Measurements from ENCODE around the gene PPIL6. TPM values are rescaled to one million over a fixed set of nuclear protein-coding genes. Genes with fewer than 3 reads are reported as not detected.

The PPIL6 gene
- total and polyA plus RNA-seq, 7 donors: 1.1 to 3.9 (median 2.2) TPM

DNA sequence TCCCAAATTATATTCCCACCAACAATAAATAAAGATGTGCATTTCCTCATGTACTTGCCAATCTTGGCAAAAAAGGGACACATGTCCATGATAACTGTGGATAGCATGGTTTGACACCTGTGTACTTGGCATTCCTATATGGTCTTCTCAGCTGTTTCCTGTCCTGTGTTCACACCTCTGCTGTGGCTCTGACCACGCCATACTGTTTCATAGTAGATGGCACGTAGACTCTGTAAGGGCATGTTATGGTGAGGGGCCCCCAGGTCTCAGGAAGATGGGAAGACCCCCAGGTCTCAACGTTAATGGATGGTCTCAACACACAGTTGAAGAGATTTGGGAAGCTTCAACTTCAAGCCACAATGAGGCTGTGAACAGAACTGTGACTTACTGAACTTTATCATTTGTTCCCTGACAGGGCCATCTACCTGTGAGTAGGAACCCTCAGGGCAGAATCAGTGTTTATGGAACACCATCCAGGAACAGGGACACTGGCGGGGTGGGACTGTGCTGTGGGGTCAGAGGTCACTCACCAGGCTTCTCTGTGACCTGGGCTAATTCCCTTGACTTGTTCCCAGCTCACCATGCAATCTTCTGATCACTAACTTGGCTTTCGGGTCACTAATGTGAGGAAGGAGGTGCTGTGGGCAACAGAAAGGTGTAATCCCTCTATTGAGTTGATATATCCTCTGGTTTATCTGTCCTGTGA lies 30.8 kb upstream of the PPIL6 start:
- no peaks in the 10 kb centered on the region for H3K9me3 ChIP-seq
- ATAC-seq (no peak), DNase-seq (no peak)
- TF ChIP-seq, protein P1, sequence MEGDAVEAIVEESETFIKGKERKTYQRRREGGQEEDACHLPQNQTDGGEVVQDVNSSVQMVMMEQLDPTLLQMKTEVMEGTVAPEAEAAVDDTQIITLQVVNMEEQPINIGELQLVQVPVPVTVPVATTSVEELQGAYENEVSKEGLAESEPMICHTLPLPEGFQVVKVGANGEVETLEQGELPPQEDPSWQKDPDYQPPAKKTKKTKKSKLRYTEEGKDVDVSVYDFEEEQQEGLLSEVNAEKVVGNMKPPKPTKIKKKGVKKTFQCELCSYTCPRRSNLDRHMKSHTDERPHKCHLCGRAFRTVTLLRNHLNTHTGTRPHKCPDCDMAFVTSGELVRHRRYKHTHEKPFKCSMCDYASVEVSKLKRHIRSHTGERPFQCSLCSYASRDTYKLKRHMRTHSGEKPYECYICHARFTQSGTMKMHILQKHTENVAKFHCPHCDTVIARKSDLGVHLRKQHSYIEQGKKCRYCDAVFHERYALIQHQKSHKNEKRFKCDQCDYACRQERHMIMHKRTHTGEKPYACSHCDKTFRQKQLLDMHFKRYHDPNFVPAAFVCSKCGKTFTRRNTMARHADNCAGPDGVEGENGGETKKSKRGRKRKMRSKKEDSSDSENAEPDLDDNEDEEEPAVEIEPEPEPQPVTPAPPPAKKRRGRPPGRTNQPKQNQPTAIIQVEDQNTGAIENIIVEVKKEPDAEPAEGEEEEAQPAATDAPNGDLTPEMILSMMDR (IDR thresholded peaks at IDR 0.05): no peak
- no peaks in the 10 kb centered on the region for H3K27me3 ChIP-seq (ENCODE audit: insufficient read depth in 3 of 3, low read length in 2 of 3)
- WGBS, 3 donors: 91 to 98% (median 92%) methylated on average over 5 of the region's 5 CpGs
- H3K4me1 ChIP-seq: peaks cover 3% of the 10 kb centered on the region
- H3K27ac ChIP-seq: no peak overlapping the region
- no peak overlapping the region for H3K4me3 ChIP-seq
- intact Hi-C loops (cut with DNase I): no loop called here
- H3K36me3 ChIP-seq (ENCODE audit: insufficient read depth in 1 of 2, low read depth in 1 of 2): peaks cover 9 to 100% of the 10 kb centered on the region in 2 donors

DNA sequence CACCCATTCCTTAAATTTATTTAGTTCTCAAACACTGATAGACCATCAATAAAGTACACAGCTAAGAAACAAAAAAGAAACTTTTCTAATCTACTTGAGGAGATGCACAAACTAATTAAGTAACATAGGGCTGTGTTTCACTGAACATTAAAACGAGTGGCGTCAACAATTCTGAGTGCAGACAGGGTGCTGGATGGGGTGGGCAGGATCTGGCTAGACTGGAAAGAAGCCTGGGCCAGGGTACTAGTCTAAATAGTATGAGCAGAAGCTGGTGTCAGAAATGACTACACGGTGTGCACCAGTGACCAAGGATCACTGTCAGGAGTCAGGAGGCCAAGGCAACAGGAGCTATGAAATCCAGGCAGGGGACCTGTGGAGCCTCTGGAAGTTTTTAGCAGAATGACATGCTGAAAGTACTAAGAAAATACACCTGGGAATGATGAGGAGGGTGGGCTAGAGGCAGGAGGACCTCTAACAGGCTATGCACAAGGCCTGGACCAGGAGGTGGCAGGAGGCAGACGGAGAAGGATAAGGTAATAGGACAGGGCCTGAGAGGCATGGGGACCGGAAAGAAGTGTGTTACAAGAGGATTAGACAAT lies 29.3 kb upstream of the PPIL6 start:
- 87 to 88% (median 88%) methylated on average over 5 of the region's 5 CpGs for whole genome bisulfite sequencing, 3 donors
- Histone ChIP-seq H3K36me3 (ENCODE audit: insufficient read depth in 1 of 2, low read depth in 1 of 2) (peaks cover 12 to 100% of the 10 kb centered on the region in 2 donors), H3K9me3 (no peaks in the 10 kb centered on the region), H3K4me3 (no peak overlapping the region), H3K4me1 (peaks cover 12% of the 10 kb centered on the region), H3K27me3 (ENCODE audit: insufficient read depth in 3 of 3, low read length in 2 of 3) (no peaks in the 10 kb centered on the region), H3K27ac (no peak overlapping the region)
- intact Hi-C loops (cut with DNase I): no loop called here
- no peak for DNase-seq
- TF ChIP-seq, protein P1 (IDR thresholded peaks at IDR 0.05): no peak
- ATAC-seq: no peak

DNA sequence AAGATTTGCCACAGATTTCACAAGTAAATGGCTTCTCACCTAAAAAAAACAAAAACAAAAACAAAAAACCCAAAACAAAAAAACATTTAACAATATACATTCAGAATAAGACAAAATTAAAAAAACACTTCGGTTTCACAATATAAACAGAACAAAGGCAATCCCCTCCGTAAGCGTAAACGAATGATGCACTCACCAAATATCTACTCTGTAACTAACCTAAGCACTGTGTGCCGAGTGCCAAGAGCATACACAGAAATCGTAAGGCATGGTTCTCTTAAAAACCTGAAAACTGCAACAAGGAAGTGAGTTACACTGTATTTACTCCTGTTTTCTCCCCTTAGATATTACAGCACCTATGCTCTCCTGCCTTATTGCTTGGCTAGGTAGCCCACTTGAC lies 27.3 kb upstream of the PPIL6 start:
- Histone ChIP-seq H3K4me3 (no peak overlapping the region), H3K27me3 (ENCODE audit: insufficient read depth in 3 of 3, low read length in 2 of 3) (no peaks in the 10 kb centered on the region), H3K36me3 (ENCODE audit: insufficient read depth in 1 of 2, low read depth in 1 of 2) (peaks cover 6 to 100% of the 10 kb centered on the region in 2 donors), H3K9me3 (no peaks in the 10 kb centered on the region), H3K4me1 (peaks cover 12% of the 10 kb centered on the region), H3K27ac (no peak overlapping the region)
- DNase-seq (no peak), ATAC-seq (no peak)
- WGBS, 3 donors: 93 to 98% (median 94%) methylated on average over 6 of the region's 6 CpGs
- intact Hi-C loops (cut with DNase I): no loop called here
- TF ChIP-seq, protein P1 (IDR thresholded peaks at IDR 0.05): no peak

DNA sequence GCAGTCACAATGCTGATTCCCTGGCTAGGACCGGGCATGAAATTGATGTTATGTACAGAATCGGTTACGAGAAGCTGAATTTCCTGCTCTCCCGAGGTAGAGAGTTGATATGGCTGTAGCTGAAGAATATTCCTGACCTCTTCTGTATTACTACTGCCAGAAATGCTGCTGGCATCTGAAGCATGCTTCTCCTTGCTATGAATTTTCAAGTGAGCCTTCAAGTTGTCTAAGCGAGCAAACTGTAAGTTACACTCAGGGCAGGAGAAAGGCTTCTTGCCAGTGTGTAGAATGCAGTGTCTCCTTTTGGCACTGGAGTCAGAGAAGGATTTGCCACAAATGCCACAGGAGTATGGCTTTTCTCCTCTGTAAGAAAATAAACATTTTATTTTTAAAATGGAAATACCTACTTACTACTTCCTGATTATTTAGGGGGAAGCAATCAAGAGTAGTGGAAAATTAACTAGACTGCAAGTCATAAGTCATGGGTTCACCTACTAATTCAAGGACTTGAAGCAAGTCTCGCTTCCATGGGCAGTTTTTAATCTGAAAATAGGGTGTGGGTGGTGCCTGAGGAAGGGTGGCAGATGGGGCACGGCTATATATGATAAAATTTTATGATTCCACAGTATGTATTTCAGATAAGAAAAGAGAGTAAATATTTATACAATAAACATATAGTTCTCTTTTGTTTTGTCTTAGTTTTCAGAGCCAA lies 25.9 kb upstream of the PPIL6 start:
- H3K4me3 ChIP-seq: no peak overlapping the region
- peaks cover 9 to 95% of the 10 kb centered on the region in 2 donors for H3K36me3 ChIP-seq (ENCODE audit: insufficient read depth in 1 of 2, low read depth in 1 of 2)
- DNase-seq: no peak
- H3K27ac ChIP-seq: peak overlapping the region; percentile 56
- intact Hi-C loops (cut with DNase I): no loop called here
- WGBS, 3 donors: 60 to 82% (median 68%) methylated on average over 7 of the region's 7 CpGs
- TF ChIP-seq, protein P1 (IDR thresholded peaks at IDR 0.05): no peak
- peaks cover 12% of the 10 kb centered on the region for H3K4me1 ChIP-seq
- H3K9me3 ChIP-seq: no peaks in the 10 kb centered on the region
- no peaks in the 10 kb centered on the region for H3K27me3 ChIP-seq (ENCODE audit: insufficient read depth in 3 of 3, low read length in 2 of 3)
- peak in 1 of 4 donors; percentile 24 for ATAC-seq

All from psoas muscle (tissue), 8 donors.